Ammon's horn (tissue), 1 donor: ENCODE results near the gene SEMA5B.

ENCODE experiments used
- DNase-seq: peaks from one replicate; pipeline ENCODE4 v3.0.0-alpha.2; 2016; ENCODE audit warnings: low spot score

SEMA5B gene

GRCh38 chr3:123058505-123058904 is 30.9 kb upstream of the SEMA5B start:
- no peak for DNase-seq

GRCh38 chr3:123055352-123055751 is 27.8 kb upstream of the SEMA5B start:
- no peak for DNase-seq

- DNase-seq = no peak
Observed at GRCh38 chr3:123054931-123055330, 27.4 kb upstream of the SEMA5B start.

GRCh38 chr3:123054109-123054778 is 26.7 kb upstream of the SEMA5B start:
- DNase-seq = no peak

GRCh38 chr3:123053107-123053506 is 25.5 kb upstream of the SEMA5B start:
- no peak for DNase-seq

- DNase-seq = no peak
Observed at GRCh38 chr3:123050666-123051065, 23.1 kb upstream of the SEMA5B start.

GRCh38 chr3:123048480-123049237 is 21.1 kb upstream of the SEMA5B start:
- no peak for DNase-seq

- no peak for DNase-seq
Observed at GRCh38 chr3:123047062-123047319, 19.4 kb upstream of the SEMA5B start.

- DNase-seq = no peak
Observed at GRCh38 chr3:123046262-123047061, 18.9 kb upstream of the SEMA5B start.

- no peak for DNase-seq
Observed at GRCh38 chr3:123044981-123045763, 17.6 kb upstream of the SEMA5B start.

- peak; percentile 8 for DNase-seq
Observed at GRCh38 chr3:123042413-123042812, 14.8 kb upstream of the SEMA5B start.

- no peak for DNase-seq
Observed at GRCh38 chr3:123039178-123039577, 11.6 kb upstream of the SEMA5B start.

- DNase-seq = no peak
Observed at GRCh38 chr3:123038751-123039150, 11.2 kb upstream of the SEMA5B start.

- no peak for DNase-seq
Observed at GRCh38 chr3:123037015-123037375, 9.4 kb upstream of the SEMA5B start.

GRCh38 chr3:123036352-123037014 is 8.9 kb upstream of the SEMA5B start:
- no peak for DNase-seq

GRCh38 chr3:123034996-123035395 is 7.4 kb upstream of the SEMA5B start:
- DNase-seq = no peak

GRCh38 chr3:123034120-123034519 is 6.6 kb upstream of the SEMA5B start:
- no peak for DNase-seq

GRCh38 chr3:123032057-123032456 is 4.5 kb upstream of the SEMA5B start:
- DNase-seq = no peak

- no peak for DNase-seq
Observed at GRCh38 chr3:123031051-123031450, 3.5 kb upstream of the SEMA5B start.

- DNase-seq = peak; percentile 74
Observed at GRCh38 chr3:123028233-123028828, 768 bp upstream of the SEMA5B start.

GRCh38 chr3:123026565-123027291 is 835 bp downstream of the SEMA5B start:
- no peak for DNase-seq
